Measurements from ENCODE around the gene CEBPG.

CEBPG gene

GRCh38 chr19:33426621-33427361, 53.3 kb downstream of the CEBPG start:
- DNase-seq, result no peak

- no peak for DNase-seq
These were observed 54.5 kb downstream of the CEBPG start for GRCh38 chr19:33427801-33428626.

GRCh38 chr19:33428627-33429125, 55.2 kb downstream of the CEBPG start:
- no peak for DNase-seq

- DNase-seq, result no peak
These were observed 56.6 kb downstream of the CEBPG start for GRCh38 chr19:33429891-33430673.

- peak; percentile 60 for DNase-seq
These were observed 57.3 kb downstream of the CEBPG start for GRCh38 chr19:33430674-33431277.

GRCh38 chr19:33432015-33432414, 58.5 kb downstream of the CEBPG start:
- no peak for DNase-seq

All from NCI-H1105 (cell line).